Right cardiac atrium (tissue), 5 donors: ENCODE measurements around the gene CDH5. TPM values are rescaled to one million over a fixed set of nuclear protein-coding genes. Genes with fewer than 3 reads are reported as not detected.

Source experiments
- ATAC-seq, 2 donors: fragments of 200-7000 bp; cut with Tn5 transposase; one replicate each; pipeline versions ENCODE4 v1.8.0 to v1.9.1; 2020; ENCODE audit warnings: moderate library complexity in 2 of 2, mild to moderate bottlenecking in 1 of 2
- DNase-seq, 3 donors: peaks; one replicate each; pipeline ENCODE4 v3.0.0-alpha.2; 2020
- H3K27ac ChIP-seq: one replicate; pipeline ENCODE4 v1.5.1; 2013; ENCODE audit warnings: mild to moderate bottlenecking, low read length, control low read depth, moderate library complexity
- H3K27me3 ChIP-seq: one replicate; pipeline ENCODE4 v1.6.1; 2013; ENCODE audit not compliant: control insufficient read depth, insufficient read depth
- H3K4me1 ChIP-seq: one replicate; pipeline ENCODE4 v1.6.1; 2013; ENCODE audit warnings: low read length; ENCODE audit not compliant: control insufficient read depth, insufficient read depth
- H3K4me3 ChIP-seq: one replicate; pipeline ENCODE4 v1.5.1; 2013; ENCODE audit warnings: low read length, control low read depth
- H3K9me3 ChIP-seq: one replicate; pipeline ENCODE4 v1.6.1; 2013; ENCODE audit warnings: low read length; ENCODE audit not compliant: control insufficient read depth
- WGBS: extraction: QIAGEN DNeasy Blood & Tissue Kit; methylation state at CpG from one replicate; pipeline ENCODE4 v1.1.7; 2013; 5-methylcytosine and 5-hydroxymethylcytosine counted together
- intact Hi-C, 4 donors: fragments of 100-400 bp; cut with DNase I; formaldehyde crosslinking; loops; one replicate each; pipeline versions ENCODE4 v1.11.0 to v1.14.0; 2022 to 2023
- polyA plus RNA-seq: library from polyadenylated mRNA; stranded (reverse); fragments of 200-250 nt; gene quantifications from one replicate; pipeline ENCODE4 v1.2.3, GENCODE V29; 2013
- total RNA-seq, 4 donors: library from RNA; stranded (reverse); fragmentation: NEBNext Ultra II Directional; extraction: Animal tissue kit (Norgen Biotek cat#: 25700); gene quantifications; one replicate each; pipeline ENCODE4 v1.2.1, GENCODE V29; 2021
- donor health status: healthy with polysubstance abuse.
- donor health status: DM: no; HTN: yes; CAD: no.
- donor health status: DM: no; HTN: no; CAD: no.
- donor health status: DM: no; HTN: yes; CAD: no; lungs with severe emphysema.
- donor health status: DM: yes; HTN: yes; CAD: no.

CDH5 gene
- total and polyA plus RNA-seq, 5 donors, result 22.9 to 47.0 (median 40.8) TPM

DNA sequence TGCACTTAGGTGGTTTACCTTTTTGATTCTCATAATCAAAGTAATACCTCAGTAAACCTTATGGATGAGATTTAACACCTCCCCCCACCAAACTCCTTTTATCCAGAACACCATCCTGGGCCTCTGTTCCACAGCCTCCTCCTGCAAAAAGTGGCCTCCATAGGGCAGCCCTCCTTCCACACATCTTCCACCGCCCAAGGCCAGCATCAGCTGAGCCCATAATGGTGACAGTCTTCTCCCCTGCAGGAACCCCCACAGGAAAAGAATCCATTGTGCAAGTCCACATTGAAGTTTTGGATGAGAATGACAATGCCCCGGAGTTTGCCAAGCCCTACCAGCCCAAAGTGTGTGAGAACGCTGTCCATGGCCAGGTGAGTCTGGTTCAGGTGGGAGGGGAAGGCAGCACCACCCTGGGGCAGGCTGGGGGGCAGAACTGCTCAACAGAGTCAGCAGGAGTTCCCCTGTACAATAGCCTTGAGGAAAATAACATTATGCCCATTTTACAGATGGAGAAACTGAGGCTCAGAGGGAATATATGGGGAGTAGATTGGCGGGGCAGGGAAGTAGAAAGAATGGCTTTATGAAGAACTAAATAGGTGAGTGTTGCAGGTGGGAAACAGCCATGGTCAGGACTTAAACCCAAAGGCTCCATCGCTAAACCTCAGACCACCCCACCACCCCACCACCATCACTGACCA, 31.4 kb downstream of the CDH5 start:
- H3K27ac ChIP-seq, result no peak overlapping the region
- WGBS, result 79% methylated on average over 5 of the region's 5 CpGs
- intact Hi-C loops, result no loop called here
- no peak overlapping the region for H3K4me3 ChIP-seq
- no peaks in the 10 kb centered on the region for H3K9me3 ChIP-seq
- ATAC-seq (no peak), DNase-seq (no peak)
- no peaks in the 10 kb centered on the region for H3K27me3 ChIP-seq
- H3K4me1 ChIP-seq, result no peaks in the 10 kb centered on the region

DNA sequence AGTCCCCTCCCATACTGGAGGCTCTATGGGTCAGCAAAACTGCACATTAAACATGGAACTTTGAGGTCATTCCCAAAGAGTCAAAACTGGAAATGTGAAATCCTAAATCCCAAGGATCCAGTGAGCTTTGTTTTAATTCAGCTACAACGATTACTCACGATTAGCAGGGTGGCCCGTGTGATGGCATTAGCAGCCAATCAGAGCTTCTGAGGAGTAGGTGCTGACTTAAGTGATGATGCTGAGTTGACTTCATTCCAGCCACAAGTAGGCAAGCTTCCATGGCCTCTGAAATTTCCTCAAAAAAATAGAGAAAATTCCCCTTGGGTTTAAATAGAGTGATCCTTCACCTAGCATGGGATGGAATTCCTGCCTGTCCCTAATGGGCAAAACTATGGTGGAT, 32.5 kb downstream of the CDH5 start:
- Histone ChIP-seq H3K4me3 (no peak overlapping the region), H3K27me3 (no peaks in the 10 kb centered on the region), H3K27ac (no peak overlapping the region), H3K4me1 (no peaks in the 10 kb centered on the region), H3K9me3 (no peaks in the 10 kb centered on the region)
- intact Hi-C loops, result no loop called here
- ATAC-seq, result peak in 1 of 2 donors; percentile 14
- no peak for DNase-seq
- 45% methylated on average over 3 of the region's 3 CpGs for WGBS

DNA sequence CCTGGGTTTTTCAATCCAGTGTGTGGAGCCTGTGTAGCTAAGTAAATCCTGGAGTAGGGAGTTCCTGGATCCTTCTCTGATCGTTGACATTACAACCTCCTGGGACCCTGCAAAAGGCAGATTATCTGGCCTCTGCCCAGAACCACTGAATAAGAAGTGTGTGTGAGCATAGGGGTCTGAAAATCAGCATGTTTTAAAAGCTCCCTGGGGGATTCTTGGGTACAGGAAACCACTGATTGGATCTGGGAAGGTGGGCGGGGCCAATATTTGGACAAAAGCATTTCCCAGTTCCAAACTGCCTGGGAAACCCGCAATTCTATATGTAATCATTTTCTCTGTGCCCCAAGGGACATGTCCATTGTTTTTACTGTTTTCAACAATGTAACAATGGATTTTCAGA, 33.4 kb downstream of the CDH5 start:
- H3K27me3 ChIP-seq, result no peaks in the 10 kb centered on the region
- no peaks in the 10 kb centered on the region for H3K9me3 ChIP-seq
- H3K4me3 ChIP-seq, result no peak overlapping the region
- DNase-seq (peak; percentile 42 to 75 (median 70)), ATAC-seq (peak; percentile 28 to 46)
- 37% methylated on average over 3 of the region's 3 CpGs for WGBS
- intact Hi-C loops, result loop anchor here in 2 of 4 donors (10.0 kb wide), 1 partner anchor 205 kb away; the partner anchor contains the start of gene CMTM3 (in 2 of the 2)
- H3K27ac ChIP-seq, result no peak overlapping the region
- no peaks in the 10 kb centered on the region for H3K4me1 ChIP-seq

- H3K4me1 ChIP-seq, result no peaks in the 10 kb centered on the region
- intact Hi-C loops, result loop anchor here in 2 of 4 donors (10.0 kb wide), 1 partner anchor 204 kb away; the partner anchor contains the start of gene CMTM3 (in 2 of the 2)
- WGBS, result 84% methylated on average over 20 of the region's 20 CpGs
- no peak for DNase-seq
- H3K27me3 ChIP-seq, result no peaks in the 10 kb centered on the region
- no peak overlapping the region for H3K4me3 ChIP-seq
- ATAC-seq, result no peak
- no peaks in the 10 kb centered on the region for H3K9me3 ChIP-seq
- no peak overlapping the region for H3K27ac ChIP-seq
Measured at GRCh38 chr16:66400503-66401380, 34.3 kb downstream of the CDH5 start.

DNA sequence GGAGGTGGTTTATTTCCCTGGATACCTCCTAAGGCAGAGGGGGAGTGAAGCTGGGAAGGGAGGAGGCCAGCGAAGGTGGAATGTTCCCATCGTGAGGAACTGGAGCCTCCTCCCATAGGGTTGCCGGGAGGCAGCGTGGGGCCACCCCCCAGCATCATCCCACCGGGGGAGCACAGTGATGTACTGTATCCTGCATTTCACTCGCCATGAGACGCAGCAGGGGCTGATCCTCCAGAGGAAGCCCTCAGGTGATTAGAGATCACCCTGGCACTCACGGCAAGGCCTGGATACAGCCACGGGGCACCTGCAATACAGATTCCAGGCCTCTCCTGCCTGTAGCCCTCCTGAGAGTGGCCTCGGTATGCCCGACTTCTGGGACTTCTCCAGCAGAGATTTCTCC, 35.1 kb downstream of the CDH5 start:
- 82% methylated on average over 11 of the region's 11 CpGs for WGBS
- no peak overlapping the region for H3K27ac ChIP-seq
- DNase-seq, result no peak
- H3K4me3 ChIP-seq, result no peak overlapping the region
- H3K4me1 ChIP-seq, result no peaks in the 10 kb centered on the region
- ATAC-seq, result no peak
- no peaks in the 10 kb centered on the region for H3K9me3 ChIP-seq
- no peaks in the 10 kb centered on the region for H3K27me3 ChIP-seq
- intact Hi-C loops, result loop anchor here in 2 of 4 donors (10.0 kb wide), 1 partner anchor 203 kb away; the partner anchor contains the start of gene CMTM3 (in 2 of the 2)

DNA sequence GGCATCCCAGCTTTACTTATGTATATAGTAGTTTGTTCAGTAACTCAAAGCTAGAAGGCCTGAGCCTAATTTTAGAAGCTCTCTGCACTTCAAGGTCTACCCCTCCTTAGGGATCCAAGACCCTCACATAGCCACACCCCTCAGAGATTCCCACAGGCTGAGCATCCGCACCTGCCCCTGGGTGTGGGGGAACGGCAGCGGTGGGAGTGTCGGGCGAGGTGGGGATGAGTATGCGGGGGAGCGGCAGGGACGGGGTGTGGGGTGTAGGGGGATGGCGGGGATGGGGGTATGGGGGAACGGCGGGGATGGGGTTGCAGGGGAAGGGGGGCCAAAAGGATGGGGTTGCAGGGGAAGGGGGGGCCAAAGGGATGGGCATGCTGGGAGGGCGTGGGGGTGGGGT, 35.7 kb downstream of the CDH5 start:
- Histone ChIP-seq H3K27me3 (no peaks in the 10 kb centered on the region), H3K9me3 (no peaks in the 10 kb centered on the region), H3K4me3 (no peak overlapping the region), H3K4me1 (no peaks in the 10 kb centered on the region), H3K27ac (no peak overlapping the region)
- ATAC-seq (no peak), DNase-seq (no peak)
- intact Hi-C loops, result loop anchor here in 2 of 4 donors (10.0 kb wide), 1 partner anchor 203 kb away; the partner anchor contains the start of gene CMTM3 (in 2 of the 2)
- 88% methylated on average over 12 of the region's 12 CpGs for WGBS

DNA sequence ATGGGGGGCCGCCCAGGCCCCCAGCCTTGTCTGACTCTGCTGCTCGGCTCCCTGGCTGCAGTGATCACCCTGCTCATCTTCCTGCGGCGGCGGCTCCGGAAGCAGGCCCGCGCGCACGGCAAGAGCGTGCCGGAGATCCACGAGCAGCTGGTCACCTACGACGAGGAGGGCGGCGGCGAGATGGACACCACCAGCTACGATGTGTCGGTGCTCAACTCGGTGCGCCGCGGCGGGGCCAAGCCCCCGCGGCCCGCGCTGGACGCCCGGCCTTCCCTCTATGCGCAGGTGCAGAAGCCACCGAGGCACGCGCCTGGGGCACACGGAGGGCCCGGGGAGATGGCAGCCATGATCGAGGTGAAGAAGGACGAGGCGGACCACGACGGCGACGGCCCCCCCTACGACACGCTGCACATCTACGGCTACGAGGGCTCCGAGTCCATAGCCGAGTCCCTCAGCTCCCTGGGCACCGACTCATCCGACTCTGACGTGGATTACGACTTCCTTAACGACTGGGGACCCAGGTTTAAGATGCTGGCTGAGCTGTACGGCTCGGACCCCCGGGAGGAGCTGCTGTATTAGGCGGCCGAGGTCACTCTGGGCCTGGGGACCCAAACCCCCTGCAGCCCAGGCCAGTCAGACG, 36.2 kb downstream of the CDH5 start:
- intact Hi-C loops, result loop anchor here in 2 of 4 donors (10.0 kb wide), 1 partner anchor 202 kb away; the partner anchor contains the start of gene CMTM3 (in 2 of the 2)
- 80% methylated on average over 61 of the region's 61 CpGs for WGBS
- Histone ChIP-seq H3K4me3 (no peak overlapping the region), H3K9me3 (no peaks in the 10 kb centered on the region), H3K27ac (no peak overlapping the region), H3K27me3 (no peaks in the 10 kb centered on the region), H3K4me1 (no peaks in the 10 kb centered on the region)
- DNase-seq (peak in 1 of 3 donors; percentile 58), ATAC-seq (no peak)

DNA sequence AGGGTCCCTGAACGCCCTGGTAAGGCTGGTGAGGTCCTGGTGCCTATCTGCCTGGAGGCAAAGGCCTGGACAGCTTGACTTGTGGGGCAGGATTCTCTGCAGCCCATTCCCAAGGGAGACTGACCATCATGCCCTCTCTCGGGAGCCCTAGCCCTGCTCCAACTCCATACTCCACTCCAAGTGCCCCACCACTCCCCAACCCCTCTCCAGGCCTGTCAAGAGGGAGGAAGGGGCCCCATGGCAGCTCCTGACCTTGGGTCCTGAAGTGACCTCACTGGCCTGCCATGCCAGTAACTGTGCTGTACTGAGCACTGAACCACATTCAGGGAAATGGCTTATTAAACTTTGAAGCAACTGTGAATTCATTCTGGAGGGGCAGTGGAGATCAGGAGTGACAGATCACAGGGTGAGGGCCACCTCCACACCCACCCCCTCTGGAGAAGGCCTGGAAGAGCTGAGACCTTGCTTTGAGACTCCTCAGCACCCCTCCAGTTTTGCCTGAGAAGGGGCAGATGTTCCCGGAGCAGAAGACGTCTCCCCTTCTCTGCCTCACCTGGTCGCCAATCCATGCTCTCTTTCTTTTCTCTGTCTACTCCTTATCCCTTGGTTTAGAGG, 37.1 kb downstream of the CDH5 start:
- 80% methylated on average over 5 of the region's 5 CpGs for WGBS
- Histone ChIP-seq H3K9me3 (no peaks in the 10 kb centered on the region), H3K27me3 (no peaks in the 10 kb centered on the region), H3K27ac (no peak overlapping the region), H3K4me1 (peaks cover under 1% of the 10 kb centered on the region), H3K4me3 (no peak overlapping the region)
- intact Hi-C loops, result loop anchor here in 2 of 4 donors (10.0 kb wide), 1 partner anchor 201 kb away; the partner anchor contains the start of gene CMTM3 (in 2 of the 2)
- ATAC-seq (no peak), DNase-seq (no peak)

GRCh38 chr16:66405057-66405783, 38.7 kb downstream of the CDH5 start:
- H3K27ac ChIP-seq, result no peak overlapping the region
- H3K9me3 ChIP-seq, result no peaks in the 10 kb centered on the region
- DNase-seq (no peak), ATAC-seq (no peak)
- no peaks in the 10 kb centered on the region for H3K27me3 ChIP-seq
- intact Hi-C loops, result loop anchor here (5.0 to 10.0 kb wide), 4 partner anchors 77 to 462 kb away; partner anchors contain the start of gene CMTM3 (in 2 of the 4)
- WGBS, result 73% methylated on average over 2 of the region's 2 CpGs
- H3K4me1 ChIP-seq, result peaks cover 3% of the 10 kb centered on the region
- H3K4me3 ChIP-seq, result no peak overlapping the region
